Activated T-cell treated with anti-CD3 and anti-CD28 coated beads for 48 hours (primary cell): Measurements from ENCODE around the gene IL12A.

ENCODE experiments used
- DNase-seq: peaks from one replicate; pipeline ENCODE4 v3.0.0-alpha.2; 2020; ENCODE audit warnings: low read depth

The IL12A gene

GRCh38 chr3:159989973-159990846 is 1.6 kb downstream of the IL12A start:
- DNase-seq = no peak

- no peak for DNase-seq
These were observed 3.0 kb downstream of the IL12A start for GRCh38 chr3:159991591-159991990.

- no peak for DNase-seq
These were observed 4.0 kb downstream of the IL12A start for GRCh38 chr3:159992589-159992988.

GRCh38 chr3:159994182-159994581 is 5.5 kb downstream of the IL12A start:
- no peak for DNase-seq

- DNase-seq = no peak
These were observed 6.5 kb downstream of the IL12A start for GRCh38 chr3:159995091-159995490.

- no peak for DNase-seq
These were observed 7.4 kb downstream of the IL12A start for GRCh38 chr3:159996018-159996417.

- DNase-seq = no peak
These were observed 8.3 kb downstream of the IL12A start for GRCh38 chr3:159996959-159997358.

- no peak for DNase-seq
These were observed 12.6 kb downstream of the IL12A start for GRCh38 chr3:160001148-160001760.

GRCh38 chr3:160001850-160002623 is 13.4 kb downstream of the IL12A start:
- DNase-seq = no peak

GRCh38 chr3:160003520-160004128 is 15.0 kb downstream of the IL12A start:
- DNase-seq = peak; percentile 41

GRCh38 chr3:160005004-160005403 is 16.4 kb downstream of the IL12A start:
- no peak for DNase-seq

GRCh38 chr3:160006282-160007163 is 17.9 kb downstream of the IL12A start:
- DNase-seq = no peak

GRCh38 chr3:160008961-160009360 is 20.3 kb downstream of the IL12A start:
- DNase-seq = no peak

- no peak for DNase-seq
These were observed 20.9 kb downstream of the IL12A start for GRCh38 chr3:160009525-160009924.

- no peak for DNase-seq
These were observed 21.9 kb downstream of the IL12A start for GRCh38 chr3:160010578-160010977.

GRCh38 chr3:160012108-160012507 is 23.5 kb downstream of the IL12A start:
- DNase-seq = no peak

GRCh38 chr3:160016972-160017371 is 28.3 kb downstream of the IL12A start:
- no peak for DNase-seq

- no peak for DNase-seq
These were observed 30.3 kb downstream of the IL12A start for GRCh38 chr3:160018959-160019358.

- no peak for DNase-seq
These were observed 31.5 kb downstream of the IL12A start for GRCh38 chr3:160020057-160020711.

- DNase-seq = no peak
These were observed 33.4 kb downstream of the IL12A start for GRCh38 chr3:160022068-160022467.

- DNase-seq = no peak
These were observed 34.8 kb downstream of the IL12A start for GRCh38 chr3:160023476-160023875.
